GM21737 (cell line): ENCODE measurements around the gene FUNDC1.

Experiments used
- ATAC-seq: cut with Tn5 transposase; IDR thresholded peaks from one replicate; pipeline ENCODE4 v1.9.1; 2021; ENCODE audit warnings: mild to moderate bottlenecking, moderate library complexity; ENCODE audit not compliant: unreplicated experiment

Gene FUNDC1

GRCh38 chrX:44482575-44482974 is 60.1 kb downstream of the FUNDC1 start:
- ATAC-seq: no peak

- ATAC-seq: no peak
These were observed 62.1 kb downstream of the FUNDC1 start for GRCh38 chrX:44480591-44480990.

GRCh38 chrX:44474410-44474809 is 68.2 kb downstream of the FUNDC1 start:
- no peak for ATAC-seq
